WI38 (cell line): ENCODE results near the gene MEIOB.

Experiments used
- H3K4me3 ChIP-seq: 2 replicates; pipeline ENCODE4 v1.5.1; 2011; ENCODE audit warnings: low read depth, mild to moderate bottlenecking, control low read depth, low read length
- TF ChIP-seq, protein P1 (sequence below): IDR thresholded peaks from 2 replicates; pipeline ENCODE4 v1.5.1; 2012; ENCODE audit warnings: low read depth, mild to moderate bottlenecking, control low read depth, low read length

Gene MEIOB

DNA sequence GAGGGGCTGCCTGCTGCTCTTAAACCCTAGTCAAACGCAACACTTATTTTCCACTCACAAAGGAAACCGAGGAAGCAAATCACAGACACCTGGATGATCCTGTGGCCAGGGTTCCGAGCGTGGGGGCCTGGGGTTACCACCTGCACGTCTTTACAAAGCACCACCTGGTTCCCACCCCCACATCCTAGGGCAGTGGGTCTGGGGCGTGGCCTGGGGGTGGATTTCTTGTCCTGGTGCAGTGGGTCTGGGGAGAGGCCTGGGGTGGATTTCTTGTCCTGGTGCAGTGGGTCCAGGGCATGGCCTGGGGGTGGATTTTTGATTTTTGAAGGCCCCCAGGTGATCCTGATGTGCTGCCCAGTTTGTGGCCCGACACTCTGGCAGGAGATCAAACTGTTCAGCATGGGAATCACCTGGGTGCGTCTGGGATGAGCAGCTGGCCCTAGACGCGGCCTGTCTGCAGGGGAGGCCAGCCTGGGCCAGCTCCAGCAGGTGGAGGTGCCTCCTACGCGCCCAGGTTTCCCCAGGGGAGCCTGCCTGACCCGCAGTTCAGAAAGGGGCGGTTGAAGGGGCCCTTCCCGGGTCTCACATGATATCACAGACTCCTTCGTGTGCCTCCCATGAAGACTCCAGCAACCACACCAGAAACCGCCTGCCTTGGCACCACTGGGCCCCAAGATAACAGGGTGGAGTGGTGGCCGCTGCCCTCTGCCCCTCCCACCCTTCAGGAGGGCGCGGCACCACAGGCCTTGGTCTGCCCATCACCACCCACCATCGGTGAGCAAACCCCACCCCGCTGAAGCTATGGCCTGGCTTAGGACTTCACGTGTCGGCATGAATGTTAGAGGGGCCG is 51.6 kb downstream of the MEIOB start:
- no peak overlapping the region for H3K4me3 ChIP-seq

GRCh38 chr16:1819611-1820010 is 52.4 kb downstream of the MEIOB start:
- TF ChIP-seq, protein P1, sequence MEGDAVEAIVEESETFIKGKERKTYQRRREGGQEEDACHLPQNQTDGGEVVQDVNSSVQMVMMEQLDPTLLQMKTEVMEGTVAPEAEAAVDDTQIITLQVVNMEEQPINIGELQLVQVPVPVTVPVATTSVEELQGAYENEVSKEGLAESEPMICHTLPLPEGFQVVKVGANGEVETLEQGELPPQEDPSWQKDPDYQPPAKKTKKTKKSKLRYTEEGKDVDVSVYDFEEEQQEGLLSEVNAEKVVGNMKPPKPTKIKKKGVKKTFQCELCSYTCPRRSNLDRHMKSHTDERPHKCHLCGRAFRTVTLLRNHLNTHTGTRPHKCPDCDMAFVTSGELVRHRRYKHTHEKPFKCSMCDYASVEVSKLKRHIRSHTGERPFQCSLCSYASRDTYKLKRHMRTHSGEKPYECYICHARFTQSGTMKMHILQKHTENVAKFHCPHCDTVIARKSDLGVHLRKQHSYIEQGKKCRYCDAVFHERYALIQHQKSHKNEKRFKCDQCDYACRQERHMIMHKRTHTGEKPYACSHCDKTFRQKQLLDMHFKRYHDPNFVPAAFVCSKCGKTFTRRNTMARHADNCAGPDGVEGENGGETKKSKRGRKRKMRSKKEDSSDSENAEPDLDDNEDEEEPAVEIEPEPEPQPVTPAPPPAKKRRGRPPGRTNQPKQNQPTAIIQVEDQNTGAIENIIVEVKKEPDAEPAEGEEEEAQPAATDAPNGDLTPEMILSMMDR, result no peak
- H3K4me3 ChIP-seq, result no peak overlapping the region

More for the DNA sequence above, 51.6 kb downstream of the MEIOB start:
- TF ChIP-seq, protein P1, result no peak

DNA sequence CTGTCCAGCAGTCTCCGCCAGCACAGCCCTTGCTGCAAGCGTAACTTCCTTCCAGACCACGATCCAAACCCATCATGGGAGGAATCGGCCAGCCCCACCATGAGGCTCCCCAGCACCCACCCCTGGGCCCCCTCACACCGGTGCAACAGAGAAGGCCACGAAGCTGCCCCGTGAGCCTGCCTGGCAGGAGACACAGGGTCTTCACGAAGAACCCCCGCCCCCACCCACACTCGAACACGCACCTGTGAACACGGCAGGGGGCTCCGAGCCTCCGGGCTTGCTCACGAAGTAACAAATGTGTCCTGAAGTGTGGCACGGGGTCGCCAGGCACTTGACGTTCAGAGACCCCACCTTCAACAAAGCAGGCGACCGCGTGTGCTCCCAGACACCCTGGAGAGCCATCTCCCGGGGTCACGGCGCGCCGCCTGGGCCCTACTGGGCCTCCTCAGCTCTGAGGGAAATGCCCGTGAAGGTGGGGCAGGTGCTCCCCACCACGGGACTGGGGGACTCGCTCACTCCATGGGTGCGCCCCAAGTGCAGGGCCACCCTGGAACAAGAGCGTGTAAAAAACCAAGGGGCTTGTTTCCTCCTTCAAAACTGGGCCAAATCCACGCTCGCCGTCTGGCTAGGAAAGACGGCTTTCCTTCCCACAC is 53.0 kb downstream of the MEIOB start:
- H3K4me3 ChIP-seq, result no peak overlapping the region
- TF ChIP-seq, protein P1, result no peak

- no peak overlapping the region for H3K4me3 ChIP-seq
- TF ChIP-seq, protein P1, result no peak
These were observed 53.6 kb downstream of the MEIOB start for GRCh38 chr16:1818204-1818872.

DNA sequence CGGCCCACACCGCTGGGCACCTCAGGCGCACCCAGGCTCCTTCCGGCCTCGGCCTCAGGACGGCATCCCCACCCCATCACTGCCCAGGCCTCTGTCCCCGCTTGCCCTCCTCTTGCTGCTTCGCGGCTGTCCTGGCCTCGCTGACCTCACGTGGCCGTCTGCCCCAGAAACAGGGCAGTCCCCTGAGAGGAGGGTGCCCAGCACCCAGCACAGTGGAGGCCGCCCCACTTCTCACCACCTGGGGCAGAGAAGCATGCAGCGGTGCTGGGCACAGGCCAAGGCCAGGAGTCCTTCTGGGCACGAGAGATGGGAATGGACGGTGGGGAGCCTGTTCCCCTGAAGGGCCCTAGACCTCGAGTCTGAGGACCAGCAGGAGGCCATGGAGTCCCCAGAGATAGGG is 54.2 kb downstream of the MEIOB start:
- TF ChIP-seq, protein P1, result no peak
- no peak overlapping the region for H3K4me3 ChIP-seq

DNA sequence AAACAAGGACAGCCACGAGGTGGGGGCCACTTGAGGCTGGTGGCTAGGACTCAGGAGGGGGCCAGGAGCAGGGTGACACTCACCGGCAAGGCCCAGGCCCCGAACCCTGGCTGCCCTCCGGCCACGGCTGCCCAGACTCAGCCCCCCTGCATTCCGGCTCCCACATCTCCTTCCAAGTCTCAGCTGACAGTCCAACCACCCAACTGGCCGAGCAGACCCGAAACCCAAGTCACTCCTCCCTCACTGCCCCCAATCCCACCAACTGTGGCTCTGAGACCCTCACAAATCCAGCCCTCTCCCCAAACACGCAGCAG is 54.7 kb downstream of the MEIOB start:
- TF ChIP-seq, protein P1, result no peak

More for the DNA sequence above, 54.7 kb downstream of the MEIOB start:
- H3K4me3 ChIP-seq, result no peak overlapping the region
